ENCODE data around the gene SOS1. TPM values are rescaled to one million over a fixed set of nuclear protein-coding genes. Genes with fewer than 3 reads are reported as not detected.

SOS1 gene
- total and polyA plus RNA-seq, 4 donors: 4.2 to 16.4 (median 7.2) TPM

DNA sequence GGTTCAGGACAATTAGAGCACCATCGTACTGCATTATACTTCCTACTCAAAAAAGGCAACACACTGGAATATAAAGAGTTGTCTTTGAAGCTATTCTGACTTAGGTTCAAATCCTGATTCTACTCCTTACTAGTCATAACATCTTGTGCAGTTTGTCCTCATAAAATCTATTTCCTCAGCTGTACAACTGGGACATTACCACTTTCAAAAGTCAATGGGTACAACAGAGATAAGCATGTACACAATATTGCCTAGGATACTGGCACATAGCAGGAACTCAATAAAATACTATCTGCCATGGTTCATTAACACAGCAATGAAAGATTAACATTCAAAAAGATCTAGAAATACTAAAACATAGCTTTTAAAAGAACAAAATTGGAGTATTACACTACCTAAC lies 11.3 kb downstream of the SOS1 start:
- no peak for DNase-seq (ENCODE audit: low spot score)
- Histone ChIP-seq H3K4me1 (ENCODE audit: control insufficient read depth in 4 of 4, insufficient read depth in 4 of 4, low read length in 3 of 4) (peaks cover 0 to 7% (median 3%) of the 10 kb centered on the region in 4 donors), H3K27ac (ENCODE audit: low read depth in 1 of 2, low read length in 2 of 2) (no peak overlapping the region), H3K36me3 (ENCODE audit: control insufficient read depth in 4 of 4, insufficient read depth in 3 of 4, low read depth in 1 of 4, low read length in 3 of 4) (peaks cover 0 to 3% (median 0%) of the 10 kb centered on the region in 4 donors), H3K27me3 (ENCODE audit: control insufficient read depth in 4 of 4, insufficient read depth in 4 of 4, low read length in 3 of 4) (no peaks in the 10 kb centered on the region), H3K9me3 (ENCODE audit: control insufficient read depth in 4 of 4, low read length in 3 of 4) (no peaks in the 10 kb centered on the region), H3K4me3 (ENCODE audit: low read depth in 1 of 3, low read length in 3 of 3) (no peak overlapping the region), H3K9ac (ENCODE audit: low read depth in 1 of 2, low read length in 2 of 2) (no peak overlapping the region)
- WGBS: 93% methylated on average over 1 of the region's 1 CpG
- no peak for TF ChIP-seq JUND (IDR thresholded peaks at IDR 0.05)

DNA sequence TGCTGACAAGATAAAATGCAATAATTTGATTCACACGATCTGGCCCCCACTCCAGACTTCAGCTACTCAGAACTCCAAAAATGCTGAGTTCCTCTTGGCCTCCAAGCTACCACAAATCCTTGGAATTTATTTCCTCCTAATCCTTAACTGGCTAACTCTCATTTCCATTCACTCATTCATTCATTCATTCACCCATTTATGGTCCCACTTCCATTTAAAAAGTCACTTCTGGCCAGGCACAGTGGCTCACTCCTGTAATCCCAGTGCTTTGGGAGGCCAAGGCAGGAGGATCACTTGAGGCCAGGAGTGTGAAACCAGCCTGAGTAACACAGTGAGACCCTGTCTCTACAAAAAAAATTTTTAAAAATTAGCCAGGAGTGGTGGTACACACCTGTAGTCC lies 12.5 kb downstream of the SOS1 start:
- H3K9ac ChIP-seq (ENCODE audit: low read depth in 1 of 2, low read length in 2 of 2): no peak overlapping the region

More for the DNA sequence above, 12.5 kb downstream of the SOS1 start:
- Histone ChIP-seq H3K9me3 (ENCODE audit: control insufficient read depth in 4 of 4, low read length in 3 of 4) (no peaks in the 10 kb centered on the region), H3K27me3 (ENCODE audit: control insufficient read depth in 4 of 4, insufficient read depth in 4 of 4, low read length in 3 of 4) (no peaks in the 10 kb centered on the region), H3K4me3 (ENCODE audit: low read depth in 1 of 3, low read length in 3 of 3) (no peak overlapping the region), H3K36me3 (ENCODE audit: control insufficient read depth in 4 of 4, insufficient read depth in 3 of 4, low read depth in 1 of 4, low read length in 3 of 4) (peaks cover 0 to 3% (median 0%) of the 10 kb centered on the region in 4 donors), H3K27ac (ENCODE audit: low read depth in 1 of 2, low read length in 2 of 2) (no peak overlapping the region), H3K4me1 (ENCODE audit: control insufficient read depth in 4 of 4, insufficient read depth in 4 of 4, low read length in 3 of 4) (peaks cover 0 to 7% (median 1%) of the 10 kb centered on the region in 4 donors)
- WGBS: 80% methylated on average over 1 of the region's 1 CpG
- TF ChIP-seq NR2F2 (IDR thresholded peaks at IDR 0.05): no peak
- no peak for TF ChIP-seq YY1 (IDR thresholded peaks at IDR 0.05)
- no peak for TF ChIP-seq SP1 (IDR thresholded peaks at IDR 0.05)
- TF ChIP-seq JUND (IDR thresholded peaks at IDR 0.05): no peak
- TF ChIP-seq HNF4A (conservative IDR thresholded peaks at IDR 0.05): no peak
- no peak for TF ChIP-seq TAF1 (conservative IDR thresholded peaks at IDR 0.05)
- TF ChIP-seq, protein P1, sequence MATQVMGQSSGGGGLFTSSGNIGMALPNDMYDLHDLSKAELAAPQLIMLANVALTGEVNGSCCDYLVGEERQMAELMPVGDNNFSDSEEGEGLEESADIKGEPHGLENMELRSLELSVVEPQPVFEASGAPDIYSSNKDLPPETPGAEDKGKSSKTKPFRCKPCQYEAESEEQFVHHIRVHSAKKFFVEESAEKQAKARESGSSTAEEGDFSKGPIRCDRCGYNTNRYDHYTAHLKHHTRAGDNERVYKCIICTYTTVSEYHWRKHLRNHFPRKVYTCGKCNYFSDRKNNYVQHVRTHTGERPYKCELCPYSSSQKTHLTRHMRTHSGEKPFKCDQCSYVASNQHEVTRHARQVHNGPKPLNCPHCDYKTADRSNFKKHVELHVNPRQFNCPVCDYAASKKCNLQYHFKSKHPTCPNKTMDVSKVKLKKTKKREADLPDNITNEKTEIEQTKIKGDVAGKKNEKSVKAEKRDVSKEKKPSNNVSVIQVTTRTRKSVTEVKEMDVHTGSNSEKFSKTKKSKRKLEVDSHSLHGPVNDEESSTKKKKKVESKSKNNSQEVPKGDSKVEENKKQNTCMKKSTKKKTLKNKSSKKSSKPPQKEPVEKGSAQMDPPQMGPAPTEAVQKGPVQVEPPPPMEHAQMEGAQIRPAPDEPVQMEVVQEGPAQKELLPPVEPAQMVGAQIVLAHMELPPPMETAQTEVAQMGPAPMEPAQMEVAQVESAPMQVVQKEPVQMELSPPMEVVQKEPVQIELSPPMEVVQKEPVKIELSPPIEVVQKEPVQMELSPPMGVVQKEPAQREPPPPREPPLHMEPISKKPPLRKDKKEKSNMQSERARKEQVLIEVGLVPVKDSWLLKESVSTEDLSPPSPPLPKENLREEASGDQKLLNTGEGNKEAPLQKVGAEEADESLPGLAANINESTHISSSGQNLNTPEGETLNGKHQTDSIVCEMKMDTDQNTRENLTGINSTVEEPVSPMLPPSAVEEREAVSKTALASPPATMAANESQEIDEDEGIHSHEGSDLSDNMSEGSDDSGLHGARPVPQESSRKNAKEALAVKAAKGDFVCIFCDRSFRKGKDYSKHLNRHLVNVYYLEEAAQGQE (IDR thresholded peaks at IDR 0.05): no peak
- TF ChIP-seq, protein P2, sequence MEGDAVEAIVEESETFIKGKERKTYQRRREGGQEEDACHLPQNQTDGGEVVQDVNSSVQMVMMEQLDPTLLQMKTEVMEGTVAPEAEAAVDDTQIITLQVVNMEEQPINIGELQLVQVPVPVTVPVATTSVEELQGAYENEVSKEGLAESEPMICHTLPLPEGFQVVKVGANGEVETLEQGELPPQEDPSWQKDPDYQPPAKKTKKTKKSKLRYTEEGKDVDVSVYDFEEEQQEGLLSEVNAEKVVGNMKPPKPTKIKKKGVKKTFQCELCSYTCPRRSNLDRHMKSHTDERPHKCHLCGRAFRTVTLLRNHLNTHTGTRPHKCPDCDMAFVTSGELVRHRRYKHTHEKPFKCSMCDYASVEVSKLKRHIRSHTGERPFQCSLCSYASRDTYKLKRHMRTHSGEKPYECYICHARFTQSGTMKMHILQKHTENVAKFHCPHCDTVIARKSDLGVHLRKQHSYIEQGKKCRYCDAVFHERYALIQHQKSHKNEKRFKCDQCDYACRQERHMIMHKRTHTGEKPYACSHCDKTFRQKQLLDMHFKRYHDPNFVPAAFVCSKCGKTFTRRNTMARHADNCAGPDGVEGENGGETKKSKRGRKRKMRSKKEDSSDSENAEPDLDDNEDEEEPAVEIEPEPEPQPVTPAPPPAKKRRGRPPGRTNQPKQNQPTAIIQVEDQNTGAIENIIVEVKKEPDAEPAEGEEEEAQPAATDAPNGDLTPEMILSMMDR (IDR thresholded peaks at IDR 0.05; ENCODE audit: low read depth, low read length, missing input control): no peak
- TF ChIP-seq, protein P3, sequence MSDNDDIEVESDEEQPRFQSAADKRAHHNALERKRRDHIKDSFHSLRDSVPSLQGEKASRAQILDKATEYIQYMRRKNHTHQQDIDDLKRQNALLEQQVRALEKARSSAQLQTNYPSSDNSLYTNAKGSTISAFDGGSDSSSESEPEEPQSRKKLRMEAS (IDR thresholded peaks at IDR 0.05): no peak
- TF ChIP-seq, protein P4, sequence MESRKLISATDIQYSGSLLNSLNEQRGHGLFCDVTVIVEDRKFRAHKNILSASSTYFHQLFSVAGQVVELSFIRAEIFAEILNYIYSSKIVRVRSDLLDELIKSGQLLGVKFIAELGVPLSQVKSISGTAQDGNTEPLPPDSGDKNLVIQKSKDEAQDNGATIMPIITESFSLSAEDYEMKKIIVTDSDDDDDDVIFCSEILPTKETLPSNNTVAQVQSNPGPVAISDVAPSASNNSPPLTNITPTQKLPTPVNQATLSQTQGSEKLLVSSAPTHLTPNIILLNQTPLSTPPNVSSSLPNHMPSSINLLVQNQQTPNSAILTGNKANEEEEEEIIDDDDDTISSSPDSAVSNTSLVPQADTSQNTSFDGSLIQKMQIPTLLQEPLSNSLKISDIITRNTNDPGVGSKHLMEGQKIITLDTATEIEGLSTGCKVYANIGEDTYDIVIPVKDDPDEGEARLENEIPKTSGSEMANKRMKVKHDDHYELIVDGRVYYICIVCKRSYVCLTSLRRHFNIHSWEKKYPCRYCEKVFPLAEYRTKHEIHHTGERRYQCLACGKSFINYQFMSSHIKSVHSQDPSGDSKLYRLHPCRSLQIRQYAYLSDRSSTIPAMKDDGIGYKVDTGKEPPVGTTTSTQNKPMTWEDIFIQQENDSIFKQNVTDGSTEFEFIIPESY (IDR thresholded peaks at IDR 0.05): no peak
- TF ChIP-seq EGR1 (IDR thresholded peaks at IDR 0.05; ENCODE audit: low read depth in 2 of 2): no peak
- no peak for TF ChIP-seq FOXA2 (IDR thresholded peaks at IDR 0.05)
- TF ChIP-seq HNF4G (IDR thresholded peaks at IDR 0.05): no peak
- TF ChIP-seq, protein P5, sequence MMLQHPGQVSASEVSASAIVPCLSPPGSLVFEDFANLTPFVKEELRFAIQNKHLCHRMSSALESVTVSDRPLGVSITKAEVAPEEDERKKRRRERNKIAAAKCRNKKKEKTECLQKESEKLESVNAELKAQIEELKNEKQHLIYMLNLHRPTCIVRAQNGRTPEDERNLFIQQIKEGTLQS (IDR thresholded peaks at IDR 0.05): no peak
- no peak for TF ChIP-seq GABPA (IDR thresholded peaks at IDR 0.05 in 1 of 2, conservative IDR thresholded peaks at IDR 0.05 in 1 of 2)
- no peak for DNase-seq (ENCODE audit: low spot score)
